ENCODE data around the gene PRELID2.

DNA sequence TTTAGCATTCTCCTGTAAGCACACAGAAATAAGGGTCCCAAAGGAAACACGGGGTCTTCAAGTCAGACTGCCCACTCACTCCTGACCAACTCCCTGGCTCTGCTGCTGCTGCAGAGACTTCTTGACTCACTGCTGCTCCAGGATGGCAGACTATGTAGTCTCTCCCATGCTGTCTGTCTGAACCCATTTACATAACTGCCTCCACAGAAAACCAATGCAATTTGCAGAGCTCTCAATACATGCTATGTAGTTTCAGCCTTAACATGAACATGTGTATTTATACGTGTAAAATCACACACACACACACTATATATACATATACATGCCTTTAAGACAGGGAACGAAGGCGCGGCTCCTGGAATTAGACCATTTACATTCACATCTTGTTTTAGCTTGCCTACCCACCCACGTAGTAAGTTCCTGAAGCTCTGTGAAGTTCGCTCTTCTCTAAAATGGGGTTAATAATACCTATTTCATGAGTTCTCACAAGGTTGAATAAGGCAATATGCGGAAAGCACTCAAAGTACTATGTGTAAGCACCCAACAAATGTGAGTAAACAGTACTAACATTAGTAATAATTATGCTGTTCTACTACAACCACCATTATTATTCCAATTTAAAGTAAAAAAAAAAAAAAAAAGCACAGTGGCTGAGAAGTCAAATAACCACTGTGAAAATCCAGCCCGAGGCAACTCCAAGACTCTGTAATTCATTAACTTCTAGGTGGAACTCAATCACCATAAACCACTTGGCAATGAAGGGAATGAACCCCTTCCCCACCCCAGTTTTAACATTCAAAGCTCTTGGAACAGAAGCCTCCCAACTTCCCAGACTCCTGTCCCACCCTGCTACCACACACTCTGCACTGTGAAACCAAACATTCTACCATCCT, 31.8 kb downstream of the PRELID2 start:
- TF ChIP-seq EP300 (IDR thresholded peaks at IDR 0.05) (no peak), POLR2AphosphoS5 (IDR thresholded peaks at IDR 0.05) (no peak)
- TF ChIP-seq, protein P1, sequence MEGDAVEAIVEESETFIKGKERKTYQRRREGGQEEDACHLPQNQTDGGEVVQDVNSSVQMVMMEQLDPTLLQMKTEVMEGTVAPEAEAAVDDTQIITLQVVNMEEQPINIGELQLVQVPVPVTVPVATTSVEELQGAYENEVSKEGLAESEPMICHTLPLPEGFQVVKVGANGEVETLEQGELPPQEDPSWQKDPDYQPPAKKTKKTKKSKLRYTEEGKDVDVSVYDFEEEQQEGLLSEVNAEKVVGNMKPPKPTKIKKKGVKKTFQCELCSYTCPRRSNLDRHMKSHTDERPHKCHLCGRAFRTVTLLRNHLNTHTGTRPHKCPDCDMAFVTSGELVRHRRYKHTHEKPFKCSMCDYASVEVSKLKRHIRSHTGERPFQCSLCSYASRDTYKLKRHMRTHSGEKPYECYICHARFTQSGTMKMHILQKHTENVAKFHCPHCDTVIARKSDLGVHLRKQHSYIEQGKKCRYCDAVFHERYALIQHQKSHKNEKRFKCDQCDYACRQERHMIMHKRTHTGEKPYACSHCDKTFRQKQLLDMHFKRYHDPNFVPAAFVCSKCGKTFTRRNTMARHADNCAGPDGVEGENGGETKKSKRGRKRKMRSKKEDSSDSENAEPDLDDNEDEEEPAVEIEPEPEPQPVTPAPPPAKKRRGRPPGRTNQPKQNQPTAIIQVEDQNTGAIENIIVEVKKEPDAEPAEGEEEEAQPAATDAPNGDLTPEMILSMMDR (IDR thresholded peaks at IDR 0.05) = no peak

All from gastroesophageal sphincter (tissue), 3 donors.